ENCODE measurements around the gene TEDC2. TPM values are rescaled to one million over a fixed set of nuclear protein-coding genes. Genes with fewer than 3 reads are reported as not detected.

Gene TEDC2
- polyA plus RNA-seq, 1 of the 3 experiments (the other 2 are of a cell fraction) = 15.6 TPM

GRCh38 chr16:2507052-2507659, 47.2 kb downstream of the TEDC2 start (continued):
- TF ChIP-seq USF2 (IDR thresholded peaks at IDR 0.05; ENCODE audit: borderline replicate concordance, low read depth, low read length) (no peak), GATA2 (CRISPR knock-in tag; IDR thresholded peaks at IDR 0.05) (no peak)

- Histone ChIP-seq H2AFZ (ENCODE audit: low read depth) (no peak overlapping the region), H3K4me3 (ENCODE audit: low read depth in 2 of 2, low read length in 1 of 2) (no peak overlapping the region), H3K4me2 (no peak overlapping the region), H3F3A (replicated peaks; ENCODE audit: insufficient read depth) (peaks cover 4% of the 10 kb centered on the region), H3K4me1 (ENCODE audit: control insufficient read depth in 1 of 2, insufficient read depth in 2 of 2, low read depth in 1 of 2, low read length in 1 of 2) (peaks cover 0 to 3% of the 10 kb centered on the region in 2 experiments; a peak in 1 of 4 replicates), H4K20me1 (ENCODE audit: insufficient read depth) (no peaks in the 10 kb centered on the region), H3K9me2 (no peaks in the 10 kb centered on the region), H3K9ac (no peak overlapping the region), H3K27me3 (ENCODE audit: insufficient read depth) (no peaks in the 10 kb centered on the region), H3K36me3 (replicated peaks in 1 of 2; ENCODE audit: control insufficient read depth in 1 of 2, insufficient read depth in 2 of 2, low read length in 1 of 2) (no peaks in the 10 kb centered on the region), H3K27ac (ENCODE audit: low read depth in 2 of 2, low read length in 1 of 2) (no peak overlapping the region), H3K9me3 (no peaks in the 10 kb centered on the region), H3K79me2 (ENCODE audit: insufficient read depth) (no peaks in the 10 kb centered on the region)
- WGBS (ENCODE audit: low lambda C conversion rate) = 95% methylated on average over 9 of the region's 11 CpGs
- DNase-seq = no peak
- POLR2A ChIA-PET = no interaction called here
- TF ChIP-seq SMC3 (IDR thresholded peaks at IDR 0.05; ENCODE audit: low read depth, low read length) = no peak
- TF ChIP-seq FOXM1 (IDR thresholded peaks at IDR 0.05; ENCODE audit: low read depth) = no peak
- no peak for TF ChIP-seq CTCF (IDR thresholded peaks at IDR 0.05)
- CTCF ChIA-PET = interaction anchor here (0.6 kb wide), 1 partner anchor 331 kb away, joined by 3 read pairs; no protein-coding TSS in a partner anchor
Measured at GRCh38 chr16:2507665-2508064, 47.8 kb downstream of the TEDC2 start.

GRCh38 chr16:2508722-2509400, 49.0 kb downstream of the TEDC2 start:
- Histone ChIP-seq H4K20me1 (ENCODE audit: insufficient read depth) (no peaks in the 10 kb centered on the region), H3K27ac (ENCODE audit: low read depth in 2 of 2, low read length in 1 of 2) (no peak overlapping the region), H3K27me3 (ENCODE audit: insufficient read depth) (no peaks in the 10 kb centered on the region), H3K4me3 (ENCODE audit: low read depth in 2 of 2, low read length in 1 of 2) (no peak overlapping the region), H3K79me2 (ENCODE audit: insufficient read depth) (peaks cover 1% of the 10 kb centered on the region; the same call in 1 of the 2 replicates), H3K9me3 (no peaks in the 10 kb centered on the region), H3K9ac (no peak overlapping the region), H3K4me1 (ENCODE audit: control insufficient read depth in 1 of 2, insufficient read depth in 2 of 2, low read depth in 1 of 2, low read length in 1 of 2) (peaks cover 4 to 9% of the 10 kb centered on the region in 2 experiments; a peak in 2 of 4 replicates), H3K4me2 (no peak overlapping the region), H3F3A (replicated peaks; ENCODE audit: insufficient read depth) (peaks cover 1% of the 10 kb centered on the region), H3K36me3 (replicated peaks in 1 of 2; ENCODE audit: control insufficient read depth in 1 of 2, insufficient read depth in 2 of 2, low read length in 1 of 2) (no peaks in the 10 kb centered on the region), H2AFZ (ENCODE audit: low read depth) (no peak overlapping the region), H3K9me2 (no peaks in the 10 kb centered on the region)
- ChIA-PET CTCF (interaction anchor here (1.2 to 6.6 kb wide), 2 partner anchors 8 to 21 kb away, joined by 3 to 41 read pairs; no protein-coding TSS in a partner anchor), POLR2A (no interaction called here)
- TF ChIP-seq POLR2AphosphoS5 (IDR thresholded peaks at IDR 0.05; ENCODE audit: low read depth, low read length) = no peak
- TF ChIP-seq RAD21 (IDR thresholded peaks at IDR 0.05; ENCODE audit: low read length) = no peak
- TF ChIP-seq YY1 (IDR thresholded peaks at IDR 0.05; ENCODE audit: low read depth) = no peak
- TF ChIP-seq FOSL2 (IDR thresholded peaks at IDR 0.05; ENCODE audit: borderline replicate concordance, low read depth) = no peak
- TF ChIP-seq IRF3 (IDR thresholded peaks at IDR 0.05; ENCODE audit: low read depth, low read length) = no peak
- TF ChIP-seq FOXJ3 (CRISPR knock-in tag; IDR thresholded peaks at IDR 0.05) = no peak
- no peak for TF ChIP-seq TAF1 (IDR thresholded peaks at IDR 0.05; ENCODE audit: borderline replicate concordance, low read depth, low read length)
- no peak for TF ChIP-seq JUND (IDR thresholded peaks at IDR 0.05)
- DNase-seq = no peak
- 85% methylated on average over 13 of the region's 18 CpGs for WGBS (ENCODE audit: low lambda C conversion rate)
